Measurements from ENCODE around the gene KRTAP3-3. TPM values are rescaled to one million over a fixed set of nuclear protein-coding genes. Genes with fewer than 3 reads are reported as not detected.

The KRTAP3-3 gene
- polyA plus RNA-seq, 1 experiment = not detected

DNA sequence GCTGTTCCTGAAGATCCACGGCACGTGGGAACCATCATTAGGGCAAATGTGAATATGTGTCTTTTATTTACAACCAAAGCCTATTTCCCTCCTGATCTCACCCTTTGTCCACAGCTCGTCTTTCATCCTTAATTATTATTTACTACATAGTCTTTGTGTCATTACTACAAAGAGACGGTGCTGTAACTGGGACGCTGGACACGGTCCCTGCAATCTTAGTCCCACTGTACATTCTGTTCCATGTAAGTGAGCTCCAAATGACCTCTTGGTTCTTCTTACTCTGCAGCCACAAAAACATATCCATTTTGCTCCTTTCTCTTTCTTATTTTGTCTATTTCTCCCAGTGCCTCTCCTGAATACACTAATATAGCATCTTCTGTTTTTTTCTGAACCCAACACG lies 43.8 kb downstream of the KRTAP3-3 start:
- Histone ChIP-seq H3K36me3 (ENCODE audit: control insufficient read depth, insufficient read depth, low read length) (no peaks in the 10 kb centered on the region), H3K27me3 (ENCODE audit: control insufficient read depth, insufficient read depth, low read length) (no peaks in the 10 kb centered on the region), H3K4me3 (ENCODE audit: low read depth, low read length) (no peak overlapping the region)
- DNase-seq (ENCODE audit: low read depth) = no peak
- ChIA-PET POLR2A (no interaction called here), CTCF (interaction anchor here (0.7 to 0.8 kb wide), 2 partner anchors 80 to 599 kb away, joined by 3 read pairs; partner anchors contain the start of gene KRTAP1-4)
- TF ChIP-seq, protein P1, sequence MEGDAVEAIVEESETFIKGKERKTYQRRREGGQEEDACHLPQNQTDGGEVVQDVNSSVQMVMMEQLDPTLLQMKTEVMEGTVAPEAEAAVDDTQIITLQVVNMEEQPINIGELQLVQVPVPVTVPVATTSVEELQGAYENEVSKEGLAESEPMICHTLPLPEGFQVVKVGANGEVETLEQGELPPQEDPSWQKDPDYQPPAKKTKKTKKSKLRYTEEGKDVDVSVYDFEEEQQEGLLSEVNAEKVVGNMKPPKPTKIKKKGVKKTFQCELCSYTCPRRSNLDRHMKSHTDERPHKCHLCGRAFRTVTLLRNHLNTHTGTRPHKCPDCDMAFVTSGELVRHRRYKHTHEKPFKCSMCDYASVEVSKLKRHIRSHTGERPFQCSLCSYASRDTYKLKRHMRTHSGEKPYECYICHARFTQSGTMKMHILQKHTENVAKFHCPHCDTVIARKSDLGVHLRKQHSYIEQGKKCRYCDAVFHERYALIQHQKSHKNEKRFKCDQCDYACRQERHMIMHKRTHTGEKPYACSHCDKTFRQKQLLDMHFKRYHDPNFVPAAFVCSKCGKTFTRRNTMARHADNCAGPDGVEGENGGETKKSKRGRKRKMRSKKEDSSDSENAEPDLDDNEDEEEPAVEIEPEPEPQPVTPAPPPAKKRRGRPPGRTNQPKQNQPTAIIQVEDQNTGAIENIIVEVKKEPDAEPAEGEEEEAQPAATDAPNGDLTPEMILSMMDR (IDR thresholded peaks at IDR 0.05; ENCODE audit: insufficient read depth, low read depth, low read length) = no peak

DNA sequence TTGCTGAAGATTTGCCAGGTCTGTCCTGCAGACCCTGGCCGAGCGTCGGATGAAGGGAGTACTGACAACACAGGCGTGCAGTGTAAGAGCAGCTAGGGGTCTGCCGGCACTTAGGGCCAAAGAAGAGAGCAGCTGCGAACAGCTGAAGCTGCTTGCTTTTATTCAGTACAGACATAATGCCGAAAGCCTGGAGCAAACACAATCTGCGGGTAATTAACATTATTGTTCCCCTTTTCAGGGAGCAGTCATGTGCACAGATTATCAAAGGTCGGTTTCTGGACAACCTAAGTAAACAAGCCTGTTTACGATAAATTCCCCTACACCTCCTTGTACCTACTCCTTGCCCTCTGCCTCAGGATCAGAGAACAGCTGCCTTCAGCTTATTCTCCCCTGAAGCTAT lies 44.5 kb downstream of the KRTAP3-3 start:
- DNase-seq (ENCODE audit: low read depth) = no peak
- H3K36me3 ChIP-seq (ENCODE audit: control insufficient read depth, insufficient read depth, low read length) = no peaks in the 10 kb centered on the region
- ChIA-PET CTCF (interaction anchor here (0.7 to 0.8 kb wide), 2 partner anchors 80 to 599 kb away, joined by 3 read pairs; partner anchors contain the start of gene KRTAP1-4), POLR2A (no interaction called here)
- no peak overlapping the region for H3K4me3 ChIP-seq (ENCODE audit: low read depth, low read length)
- TF ChIP-seq, protein P1 (IDR thresholded peaks at IDR 0.05; ENCODE audit: insufficient read depth, low read depth, low read length) = no peak
- H3K27me3 ChIP-seq (ENCODE audit: control insufficient read depth, insufficient read depth, low read length) = no peaks in the 10 kb centered on the region

DNA sequence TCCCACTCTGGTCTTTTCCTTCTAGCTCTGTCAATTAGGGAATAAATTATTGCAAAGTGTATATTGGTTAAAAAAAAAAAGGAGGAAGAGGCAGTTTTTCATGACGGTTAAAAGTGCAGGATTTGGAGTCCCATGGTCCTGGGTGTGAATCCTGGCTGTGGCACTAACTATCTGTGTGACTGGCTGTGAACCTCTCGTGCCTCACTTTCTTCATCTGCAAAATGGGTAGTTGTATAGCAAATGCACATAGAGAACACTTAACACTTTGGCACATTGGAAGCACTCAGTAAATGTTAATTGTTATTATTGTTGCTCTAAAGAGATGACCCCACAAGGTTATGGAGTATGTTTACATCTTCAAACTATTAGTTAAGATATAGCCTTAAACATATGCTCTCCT lies 46.0 kb downstream of the KRTAP3-3 start:
- ChIA-PET CTCF (interaction anchor here (0.6 kb wide), 1 partner anchor 111 kb away, joined by 3 read pairs; no protein-coding TSS in a partner anchor), POLR2A (no interaction called here)
- no peaks in the 10 kb centered on the region for H3K27me3 ChIP-seq (ENCODE audit: control insufficient read depth, insufficient read depth, low read length)
- no peaks in the 10 kb centered on the region for H3K36me3 ChIP-seq (ENCODE audit: control insufficient read depth, insufficient read depth, low read length)
- no peak for DNase-seq (ENCODE audit: low read depth)
- no peak overlapping the region for H3K4me3 ChIP-seq (ENCODE audit: low read depth, low read length)
- TF ChIP-seq, protein P1 (IDR thresholded peaks at IDR 0.05; ENCODE audit: insufficient read depth, low read depth, low read length) = no peak

DNA sequence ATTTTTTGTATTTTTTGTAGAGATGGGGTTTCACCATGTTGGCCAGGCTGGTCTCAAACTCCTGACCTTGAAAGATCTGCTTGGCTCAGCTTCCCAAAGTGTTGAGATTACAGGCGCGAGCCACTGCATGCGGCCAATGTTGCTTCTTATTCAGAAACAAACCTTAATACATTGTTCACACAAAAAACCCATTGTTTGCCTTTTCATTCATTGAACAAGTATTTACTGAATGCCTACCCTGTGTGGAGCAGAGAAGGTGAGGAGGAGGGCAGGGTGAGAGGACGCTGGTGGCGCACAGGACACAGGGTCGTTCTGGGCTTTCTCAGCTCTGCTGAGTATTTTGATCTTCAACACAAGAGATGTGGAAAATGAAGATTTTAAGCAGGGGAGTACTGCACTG lies 48.5 kb downstream of the KRTAP3-3 start:
- Histone ChIP-seq H3K4me3 (ENCODE audit: low read depth, low read length) (no peak overlapping the region), H3K36me3 (ENCODE audit: control insufficient read depth, insufficient read depth, low read length) (no peaks in the 10 kb centered on the region), H3K27me3 (ENCODE audit: control insufficient read depth, insufficient read depth, low read length) (no peaks in the 10 kb centered on the region)
- DNase-seq (ENCODE audit: low read depth) = no peak
- TF ChIP-seq, protein P1 (IDR thresholded peaks at IDR 0.05; ENCODE audit: insufficient read depth, low read depth, low read length) = no peak
- ChIA-PET POLR2A (no interaction called here), CTCF (no interaction called here)

DNA sequence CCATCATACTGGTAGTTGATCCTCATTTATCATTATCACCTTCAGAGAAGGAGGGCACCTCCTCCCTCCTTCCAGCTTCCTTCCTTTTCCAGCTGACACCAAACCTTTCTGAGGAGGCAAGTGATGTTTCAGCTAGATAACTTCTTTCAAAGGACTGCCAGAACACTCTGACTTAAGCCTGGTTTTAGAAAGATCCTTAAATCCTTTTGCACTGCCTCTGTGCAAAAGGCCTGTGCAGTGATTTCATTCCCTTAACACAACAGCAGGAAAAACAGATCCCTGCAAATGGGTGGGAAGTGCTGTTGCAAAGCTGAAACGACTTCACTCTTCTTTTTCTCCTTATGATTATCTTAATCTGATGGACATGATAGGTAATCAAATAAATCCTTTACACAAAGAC lies 49.4 kb downstream of the KRTAP3-3 start:
- DNase-seq (ENCODE audit: low read depth) = no peak
- TF ChIP-seq, protein P1 (IDR thresholded peaks at IDR 0.05; ENCODE audit: insufficient read depth, low read depth, low read length) = no peak
- no peaks in the 10 kb centered on the region for H3K27me3 ChIP-seq (ENCODE audit: control insufficient read depth, insufficient read depth, low read length)
- ChIA-PET POLR2A (no interaction called here), CTCF (interaction anchor here (1.1 kb wide), 1 partner anchor 11 kb away, joined by 3 read pairs; no protein-coding TSS in a partner anchor)
- H3K36me3 ChIP-seq (ENCODE audit: control insufficient read depth, insufficient read depth, low read length) = no peaks in the 10 kb centered on the region
- no peak overlapping the region for H3K4me3 ChIP-seq (ENCODE audit: low read depth, low read length)

Small RNAs within 50 kb of the gene (small RNA-seq; reads per million reads assigned to genes)
- not detected for gene KRTAP3-4P (ENCODE audit: insufficient read length, low read depth, low replicate concordance)

Other genes with a start within 250 kb of the KRTAP3-3 start
- not detected in 2 replicates for gene KRT25, start 238.8 kb downstream of the KRTAP3-3 start, polyA plus RNA-seq (2011; rRNA removed)
- not detected in 2 replicates for gene KRT26, start 222.0 kb downstream of the KRTAP3-3 start, polyA plus RNA-seq (2011; rRNA removed)
- gene KRT27, start 211.6 kb downstream of the KRTAP3-3 start, polyA plus RNA-seq (2011; rRNA removed) = not detected in 2 replicates
- gene KRT28, start 194.2 kb downstream of the KRTAP3-3 start, polyA plus RNA-seq (2011; rRNA removed) = not detected in 2 replicates
- gene KRT10, start 171.6 kb downstream of the KRTAP3-3 start, polyA plus RNA-seq (2011; rRNA removed) = 6.4 and 16.1 TPM in 2 replicates
- not detected in 2 replicates for gene KRT12, start 126.9 kb downstream of the KRTAP3-3 start, polyA plus RNA-seq (2011; rRNA removed)
- not detected in 2 replicates for gene KRT20, start 108.9 kb downstream of the KRTAP3-3 start, polyA plus RNA-seq (2011; rRNA removed)
- gene KRT23, start 56.5 kb downstream of the KRTAP3-3 start, polyA plus RNA-seq (2011; rRNA removed) = 0.09 and 0.11 TPM in 2 replicates
- gene KRT39, start 27.2 kb downstream of the KRTAP3-3 start, polyA plus RNA-seq (2011; rRNA removed) = not detected in 2 replicates
- gene KRT40, start 9.8 kb downstream of the KRTAP3-3 start, polyA plus RNA-seq (2011; rRNA removed) = not detected in 2 replicates
- gene KRTAP3-2, start 5.7 kb upstream of the KRTAP3-3 start, polyA plus RNA-seq (2011; rRNA removed) = not detected in 2 replicates
- gene KRTAP3-1, start 15.0 kb upstream of the KRTAP3-3 start, polyA plus RNA-seq (2011; rRNA removed) = 0.16 TPM in 1 of 2 replicates, not detected in the other
- gene KRTAP1-5, start 33.0 kb upstream of the KRTAP3-3 start, polyA plus RNA-seq (2011; rRNA removed) = 62.3 and 65.1 TPM in 2 replicates
- not detected in 2 replicates for gene KRTAP1-4, start 36.0 kb upstream of the KRTAP3-3 start, polyA plus RNA-seq (2011; rRNA removed)
- gene KRTAP1-3, start 40.7 kb upstream of the KRTAP3-3 start, polyA plus RNA-seq (2011; rRNA removed) = not detected in 2 replicates
- gene KRTAP1-1, start 47.3 kb upstream of the KRTAP3-3 start, polyA plus RNA-seq (2011; rRNA removed) = 0.32 TPM in 1 of 2 replicates, not detected in the other
- not detected in 2 replicates for gene KRTAP2-1, start 53.2 kb upstream of the KRTAP3-3 start, polyA plus RNA-seq (2011; rRNA removed)
- 0.16 TPM in 1 of 2 replicates, not detected in the other for gene KRTAP2-2, start 61.1 kb upstream of the KRTAP3-3 start, polyA plus RNA-seq (2011; rRNA removed)
- gene KRTAP2-3, start 66.0 kb upstream of the KRTAP3-3 start, polyA plus RNA-seq (2011; rRNA removed) = 1.3 and 1.4 TPM in 2 replicates
- not detected in 2 replicates for gene KRTAP2-4, start 71.7 kb upstream of the KRTAP3-3 start, polyA plus RNA-seq (2011; rRNA removed)
- not detected in 2 replicates for gene KRTAP4-7, start 90.0 kb upstream of the KRTAP3-3 start, polyA plus RNA-seq (2011; rRNA removed)
- not detected in 2 replicates for gene KRTAP4-8, start 104.0 kb upstream of the KRTAP3-3 start, polyA plus RNA-seq (2011; rRNA removed)
- not detected in 2 replicates for gene KRTAP4-16, start 108.0 kb upstream of the KRTAP3-3 start, polyA plus RNA-seq (2011; rRNA removed)
- not detected in 2 replicates for gene KRTAP4-9, start 111.2 kb upstream of the KRTAP3-3 start, polyA plus RNA-seq (2011; rRNA removed)
- not detected in 2 replicates for gene KRTAP4-11, start 124.2 kb upstream of the KRTAP3-3 start, polyA plus RNA-seq (2011; rRNA removed)
- 0.11 TPM in 1 of 2 replicates, not detected in the other for gene KRTAP4-12, start 130.0 kb upstream of the KRTAP3-3 start, polyA plus RNA-seq (2011; rRNA removed)
- gene KRTAP4-6, start 146.4 kb upstream of the KRTAP3-3 start, polyA plus RNA-seq (2011; rRNA removed) = not detected in 2 replicates
- not detected in 2 replicates for gene KRTAP4-5, start 155.7 kb upstream of the KRTAP3-3 start, polyA plus RNA-seq (2011; rRNA removed)
- not detected in 2 replicates for gene KRTAP4-4, start 166.6 kb upstream of the KRTAP3-3 start, polyA plus RNA-seq (2011; rRNA removed)
- gene KRTAP4-3, start 174.1 kb upstream of the KRTAP3-3 start, polyA plus RNA-seq (2011; rRNA removed) = not detected in 2 replicates
- not detected in 2 replicates for gene KRTAP4-2, start 184.1 kb upstream of the KRTAP3-3 start, polyA plus RNA-seq (2011; rRNA removed)
- 0.12 TPM in 1 of 2 replicates, not detected in the other for gene KRTAP4-1, start 190.7 kb upstream of the KRTAP3-3 start, polyA plus RNA-seq (2011; rRNA removed)
- not detected in 2 replicates for gene KRTAP9-1, start 195.7 kb upstream of the KRTAP3-3 start, polyA plus RNA-seq (2011; rRNA removed)
- not detected in 2 replicates for gene KRTAP9-2, start 232.5 kb upstream of the KRTAP3-3 start, polyA plus RNA-seq (2011; rRNA removed)
- gene KRTAP9-3, start 238.3 kb upstream of the KRTAP3-3 start, polyA plus RNA-seq (2011; rRNA removed) = not detected in 2 replicates
- gene KRTAP9-8, start 243.8 kb upstream of the KRTAP3-3 start, polyA plus RNA-seq (2011; rRNA removed) = not detected in 2 replicates

All from BJ (cell line).